Stimulated activated naive CD4-positive, alpha-beta T cell (primary cell): ENCODE results near the gene ZNF248.

Source experiments
- DNase-seq, 6 experiments: peaks; one replicate each; lab custom pipeline; 2025; lab: John Stamatoyannopoulos, UW

The ZNF248 gene

GRCh38 chr10:37821237-37821636, 36.2 kb downstream of the ZNF248 start:
- no peak for DNase-seq

GRCh38 chr10:37819797-37820196, 37.6 kb downstream of the ZNF248 start:
- no peak for DNase-seq

GRCh38 chr10:37816290-37816689, 41.1 kb downstream of the ZNF248 start:
- DNase-seq, result no peak

- DNase-seq, result no peak
Observed at GRCh38 chr10:37813763-37814162, 43.6 kb downstream of the ZNF248 start.

GRCh38 chr10:37812290-37812689, 45.1 kb downstream of the ZNF248 start:
- no peak for DNase-seq

- DNase-seq, result no peak
Observed at GRCh38 chr10:37803269-37803668, 54.1 kb downstream of the ZNF248 start.

GRCh38 chr10:37801557-37801956, 55.9 kb downstream of the ZNF248 start:
- no peak for DNase-seq

GRCh38 chr10:37794305-37794976, 63.0 kb downstream of the ZNF248 start:
- DNase-seq, result no peak

GRCh38 chr10:37789590-37789989, 67.8 kb downstream of the ZNF248 start:
- no peak for DNase-seq

- DNase-seq, result no peak
Observed at GRCh38 chr10:37784678-37785077, 72.7 kb downstream of the ZNF248 start.

- no peak for DNase-seq
Observed at GRCh38 chr10:37780536-37780935, 76.9 kb downstream of the ZNF248 start.

GRCh38 chr10:37777056-37777455, 80.4 kb downstream of the ZNF248 start:
- DNase-seq, result no peak

GRCh38 chr10:37775612-37776011, 81.8 kb downstream of the ZNF248 start:
- no peak for DNase-seq

- DNase-seq, result no peak
Observed at GRCh38 chr10:37774351-37774750, 83.1 kb downstream of the ZNF248 start.

GRCh38 chr10:37765216-37765615, 92.2 kb downstream of the ZNF248 start:
- DNase-seq, result no peak

- no peak for DNase-seq
Observed at GRCh38 chr10:37763132-37763531, 94.3 kb downstream of the ZNF248 start.

GRCh38 chr10:37762287-37762686, 95.1 kb downstream of the ZNF248 start:
- DNase-seq, result no peak

- DNase-seq, result no peak
Observed at GRCh38 chr10:37760817-37761216, 96.6 kb downstream of the ZNF248 start.

- no peak for DNase-seq
Observed at GRCh38 chr10:37758074-37758473, 99.3 kb downstream of the ZNF248 start.

GRCh38 chr10:37754538-37755323, 102.7 kb downstream of the ZNF248 start:
- no peak for DNase-seq

GRCh38 chr10:37752334-37752875, 105.0 kb downstream of the ZNF248 start:
- no peak for DNase-seq

GRCh38 chr10:37748170-37748569, 109.2 kb downstream of the ZNF248 start:
- no peak for DNase-seq

- DNase-seq, result no peak
Observed at GRCh38 chr10:37747081-37747480, 110.3 kb downstream of the ZNF248 start.
